OCI-LY3 (cell line): ENCODE data around the gene KCNK2.

ENCODE experiments used
- H2AFZ ChIP-seq: fragments of 200-600, 300-600 bp; shearing (Covaris generic); 2 replicates; pipeline ENCODE4 v1.6.0; 2014; ENCODE audit warnings: antibody characterized with exemption, low read depth, low read length
- H3K27ac ChIP-seq: fragments of 200-600, 300-600 bp; sonication (generic); 2 replicates; pipeline ENCODE4 v1.5.1; 2014; ENCODE audit warnings: mild to moderate bottlenecking, low read length, moderate library complexity, mixed read lengths
- H3K27me3 ChIP-seq: fragments of 200-600, 300-600 bp; sonication (generic); 2 replicates; pipeline ENCODE4 v1.6.1; 2014; ENCODE audit warnings: low read depth, low read length, mixed read lengths
- H3K36me3 ChIP-seq: fragments of 200-600, 300-600 bp; sonication (generic); replicated peaks from 2 replicates; pipeline ENCODE3; 2014; ENCODE audit warnings: low read depth, low read length, mixed read lengths
- H3K4me1 ChIP-seq: fragments of 300-600, 200-600 bp; sonication (generic); 2 replicates; pipeline ENCODE4 v1.6.1; 2014; ENCODE audit warnings: low read length, mixed read lengths
- H3K4me2 ChIP-seq: fragments of 200-600, 300-600 bp; sonication (generic); 2 replicates; pipeline ENCODE4 v1.6.1; 2014; ENCODE audit warnings: low read length, mixed read lengths
- H3K4me3 ChIP-seq: fragments of 300-600, 200-600 bp; sonication (generic); 2 replicates; pipeline ENCODE4 v1.5.1; 2014; ENCODE audit warnings: antibody characterized with exemption, mild to moderate bottlenecking, low read length, moderate library complexity
- H3K79me2 ChIP-seq: fragments of 300-600, 200-600 bp; shearing (Covaris generic); 2 replicates; pipeline ENCODE4 v1.6.1; 2014; ENCODE audit warnings: mild to moderate bottlenecking, low read length, mixed read lengths
- H3K9ac ChIP-seq: fragments of 300-600, 200-600 bp; shearing (Covaris generic); 2 replicates; pipeline ENCODE4 v1.6.0; 2014; ENCODE audit warnings: mild to moderate bottlenecking, low read length, moderate library complexity
- H3K9me3 ChIP-seq: fragments of 200-600, 300-600 bp; shearing (Covaris generic); 2 replicates; pipeline ENCODE4 v1.6.1; 2014; ENCODE audit warnings: low read length, mixed read lengths; ENCODE audit not compliant: insufficient read depth
- H4K20me1 ChIP-seq: fragments of 200-600, 300-600 bp; sonication (generic); 2 replicates; pipeline ENCODE4 v1.6.1; 2016; ENCODE audit warnings: low read length, mixed read lengths; ENCODE audit not compliant: insufficient read depth
- CTCF ChIP-seq: fragments of 200-600, 300-600 bp; sonication (generic); IDR thresholded peaks from 2 replicates; pipeline ENCODE4 v1.5.1; 2014; ENCODE audit warnings: antibody characterized with exemption, low read length, low read depth
- EZH2phosphoT487 ChIP-seq: fragments of 200-600 bp; shearing (Covaris generic); IDR thresholded peaks from 2 replicates; pipeline ENCODE4 v1.6.1; 2018; ENCODE audit warnings: antibody characterized with exemption, mixed run types, low read depth

KCNK2 gene

DNA sequence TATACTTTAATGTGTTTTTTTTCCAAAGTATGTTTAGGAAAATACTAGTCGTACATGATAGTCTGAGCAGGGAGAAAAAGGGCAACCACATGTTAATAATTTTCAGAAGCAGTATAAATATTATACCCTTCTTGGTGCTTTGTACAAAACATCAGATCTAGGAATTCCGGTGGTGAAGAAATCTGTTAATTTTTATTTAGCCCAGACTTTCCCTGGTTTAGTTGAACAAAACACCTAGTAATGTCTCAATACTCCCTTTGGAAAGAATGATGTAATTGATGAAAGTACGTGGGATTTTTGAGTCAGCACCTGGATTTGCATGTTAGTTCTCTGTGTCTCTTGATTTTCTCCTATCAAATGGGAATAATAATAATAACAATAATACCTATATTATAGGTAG, 38.4 kb upstream of the KCNK2 start:
- Histone ChIP-seq H3K4me2 (no peak overlapping the region), H4K20me1 (no peaks in the 10 kb centered on the region), H3K4me3 (no peak overlapping the region), H3K9ac (no peak overlapping the region), H3K36me3 (no peaks in the 10 kb centered on the region), H3K27ac (no peak overlapping the region), H3K4me1 (no peaks in the 10 kb centered on the region), H3K9me3 (0 out of 2 replicates have a peak, but pooled peaks cover 3% of the 10 kb centered on the region), H3K79me2 (no peaks in the 10 kb centered on the region), H2AFZ (no peak overlapping the region), H3K27me3 (no peaks in the 10 kb centered on the region)
- TF ChIP-seq EZH2phosphoT487 (no peak), CTCF (no peak)

- Histone ChIP-seq H3K9ac (no peak overlapping the region), H3K4me3 (no peak overlapping the region), H3K4me2 (no peak overlapping the region), H3K9me3 (0 out of 2 replicates have a peak, but pooled peaks cover 3% of the 10 kb centered on the region), H4K20me1 (no peaks in the 10 kb centered on the region), H3K27me3 (no peaks in the 10 kb centered on the region), H3K79me2 (no peaks in the 10 kb centered on the region), H2AFZ (no peak overlapping the region), H3K4me1 (no peaks in the 10 kb centered on the region), H3K27ac (no peak overlapping the region), H3K36me3 (no peaks in the 10 kb centered on the region)
- no peak for TF ChIP-seq EZH2phosphoT487
- TF ChIP-seq CTCF: no peak
Observed at GRCh38 chr1:215045698-215046308, 36.7 kb upstream of the KCNK2 start.

GRCh38 chr1:215052256-215053015, 30.1 kb upstream of the KCNK2 start:
- Histone ChIP-seq H4K20me1 (no peaks in the 10 kb centered on the region), H3K36me3 (no peaks in the 10 kb centered on the region), H3K27ac (no peak overlapping the region), H3K9me3 (no peaks in the 10 kb centered on the region), H3K4me2 (no peak overlapping the region), H3K4me3 (no peak overlapping the region), H3K27me3 (no peaks in the 10 kb centered on the region), H3K9ac (no peak overlapping the region), H3K79me2 (no peaks in the 10 kb centered on the region), H2AFZ (no peak overlapping the region), H3K4me1 (no peaks in the 10 kb centered on the region)
- TF ChIP-seq CTCF (no peak), EZH2phosphoT487 (no peak)

- no peak overlapping the region for H3K4me2 ChIP-seq
- no peaks in the 10 kb centered on the region for H4K20me1 ChIP-seq
- no peaks in the 10 kb centered on the region for H3K79me2 ChIP-seq
- no peak overlapping the region for H3K4me3 ChIP-seq
- peaks cover 6% of the 10 kb centered on the region; the same call in 1 of the 2 replicates for H3K27me3 ChIP-seq
- no peak for TF ChIP-seq EZH2phosphoT487
- TF ChIP-seq CTCF: no peak
- H3K9ac ChIP-seq: no peak overlapping the region
- no peak overlapping the region for H3K27ac ChIP-seq
- no peak overlapping the region for H2AFZ ChIP-seq
- H3K9me3 ChIP-seq: no peaks in the 10 kb centered on the region
- H3K36me3 ChIP-seq: no peaks in the 10 kb centered on the region
- no peaks in the 10 kb centered on the region for H3K4me1 ChIP-seq
Observed at GRCh38 chr1:215054266-215054665, 28.3 kb upstream of the KCNK2 start.
